DOHH2 (cell line): Measurements from ENCODE around the gene NEURL1.

Experiments
- H3F3A ChIP-seq: fragments of 200-600 bp; sonication (generic), shearing (Covaris generic); 2 replicates; pipeline ENCODE4 v1.6.0; 2016; ENCODE audit warnings: antibody characterized with exemption, mild to moderate bottlenecking; ENCODE audit not compliant: control insufficient read depth, insufficient read depth
- H3K27ac ChIP-seq: fragments of 200-600 bp; sonication (generic); 2 replicates; pipeline ENCODE4 v1.5.1; 2014; ENCODE audit warnings: low read depth, mild to moderate bottlenecking, low read length, moderate library complexity
- H3K27me3 ChIP-seq: fragments of 200-600 bp; sonication (generic); 2 replicates; pipeline ENCODE4 v1.6.1; 2014; ENCODE audit warnings: mild to moderate bottlenecking, low read length, mixed read lengths; ENCODE audit not compliant: control insufficient read depth
- H3K36me3 ChIP-seq: fragments of 200-600 bp; sonication (generic); 2 replicates; pipeline ENCODE4 v1.6.1; 2014; ENCODE audit warnings: mild to moderate bottlenecking, low read length, moderate library complexity, mixed read lengths; ENCODE audit not compliant: control insufficient read depth
- H3K4me1 ChIP-seq: fragments of 200-600 bp; sonication (generic); 2 replicates; pipeline ENCODE4 v1.6.1; 2014; ENCODE audit warnings: mild to moderate bottlenecking, low read length, mixed read lengths; ENCODE audit not compliant: control insufficient read depth
- H3K4me2 ChIP-seq: fragments of 200-600 bp; sonication (generic); 2 replicates; pipeline ENCODE4 v1.6.0; 2014; ENCODE audit warnings: mild to moderate bottlenecking, low read length, moderate library complexity
- H3K4me3 ChIP-seq: fragments of 200-600 bp; sonication (generic); 2 replicates; pipeline ENCODE4 v1.5.1; 2014; ENCODE audit warnings: mild to moderate bottlenecking, low read length, mixed read lengths
- H3K79me2 ChIP-seq: fragments of 200-600 bp; sonication (generic); 2 replicates; pipeline ENCODE4 v1.6.1; 2014; ENCODE audit warnings: mild to moderate bottlenecking, low read length, mixed read lengths; ENCODE audit not compliant: control insufficient read depth
- H3K9me2 ChIP-seq: fragments of 200-600 bp; sonication (generic); replicated peaks from 2 replicates; pipeline ENCODE4 v1.6.1; 2014; ENCODE audit warnings: mild to moderate bottlenecking, low read length, mixed read lengths; ENCODE audit not compliant: control insufficient read depth
- H3K9me3 ChIP-seq: fragments of 200-600 bp; sonication (generic); 2 replicates; pipeline ENCODE4 v1.6.1; 2014; ENCODE audit warnings: antibody characterized with exemption, low read length, mixed read lengths; ENCODE audit not compliant: control insufficient read depth, insufficient read depth
- H4K20me1 ChIP-seq: fragments of 200-600 bp; sonication (generic); 2 replicates; pipeline ENCODE4 v1.6.0; 2014; ENCODE audit warnings: low read depth, mild to moderate bottlenecking, antibody characterized with exemption, low read length, moderate library complexity; ENCODE audit not compliant: control insufficient read depth, insufficient read depth
- CTCF ChIP-seq: fragments of 200-600 bp; sonication (generic); IDR thresholded peaks from one replicate; pipeline ENCODE4 v1.5.1; 2014; ENCODE audit warnings: antibody characterized with exemption, mild to moderate bottlenecking, low read depth, low read length; ENCODE audit not compliant: poor library complexity, severe bottlenecking
- EZH2phosphoT487 ChIP-seq: fragments of 200-600 bp; sonication (generic); IDR thresholded peaks from 2 replicates; pipeline ENCODE4 v1.6.1; 2017; ENCODE audit warnings: borderline replicate concordance, mild to moderate bottlenecking, antibody characterized with exemption, low read length, moderate library complexity, mixed read lengths

Gene NEURL1

GRCh38 chr10:103633846-103634245 is 140.3 kb downstream of the NEURL1 start:
- no peaks in the 10 kb centered on the region for H3K9me2 ChIP-seq
- TF ChIP-seq CTCF (no peak), EZH2phosphoT487 (no peak)
- no peak overlapping the region for H3K27ac ChIP-seq
- no peaks in the 10 kb centered on the region for H3K27me3 ChIP-seq
- H4K20me1 ChIP-seq: no peaks in the 10 kb centered on the region
- H3K4me1 ChIP-seq: no peaks in the 10 kb centered on the region
- no peaks in the 10 kb centered on the region for H3F3A ChIP-seq
- no peaks in the 10 kb centered on the region for H3K36me3 ChIP-seq
- no peak overlapping the region for H3K4me2 ChIP-seq
- H3K9me3 ChIP-seq: no peaks in the 10 kb centered on the region
- no peaks in the 10 kb centered on the region for H3K79me2 ChIP-seq
- H3K4me3 ChIP-seq: no peak overlapping the region

GRCh38 chr10:103635580-103635979 is 142.1 kb downstream of the NEURL1 start:
- TF ChIP-seq CTCF (no peak), EZH2phosphoT487 (no peak)
- Histone ChIP-seq H3K27me3 (no peaks in the 10 kb centered on the region), H3K4me2 (no peak overlapping the region), H3K36me3 (no peaks in the 10 kb centered on the region), H3K4me3 (no peak overlapping the region), H3K27ac (no peak overlapping the region), H3K79me2 (no peaks in the 10 kb centered on the region), H3K4me1 (no peaks in the 10 kb centered on the region), H3K9me2 (no peaks in the 10 kb centered on the region), H3F3A (no peaks in the 10 kb centered on the region), H3K9me3 (no peaks in the 10 kb centered on the region), H4K20me1 (no peaks in the 10 kb centered on the region)

GRCh38 chr10:103636492-103636891 is 143.0 kb downstream of the NEURL1 start:
- TF ChIP-seq CTCF (no peak), EZH2phosphoT487 (no peak)
- Histone ChIP-seq H3K4me1 (no peaks in the 10 kb centered on the region), H4K20me1 (no peaks in the 10 kb centered on the region), H3K36me3 (no peaks in the 10 kb centered on the region), H3K9me2 (no peaks in the 10 kb centered on the region), H3F3A (no peaks in the 10 kb centered on the region), H3K4me3 (no peak overlapping the region), H3K4me2 (no peak overlapping the region), H3K27ac (no peak overlapping the region), H3K79me2 (no peaks in the 10 kb centered on the region), H3K9me3 (no peaks in the 10 kb centered on the region), H3K27me3 (no peaks in the 10 kb centered on the region)

- no peaks in the 10 kb centered on the region for H3K9me3 ChIP-seq
- H3K4me3 ChIP-seq: no peak overlapping the region
- no peaks in the 10 kb centered on the region for H3K4me1 ChIP-seq
- no peaks in the 10 kb centered on the region for H3F3A ChIP-seq
- no peak overlapping the region for H3K4me2 ChIP-seq
- H3K79me2 ChIP-seq: no peaks in the 10 kb centered on the region
- TF ChIP-seq EZH2phosphoT487 (no peak), CTCF (no peak)
- H3K36me3 ChIP-seq: no peaks in the 10 kb centered on the region
- H3K27me3 ChIP-seq: no peaks in the 10 kb centered on the region
- H4K20me1 ChIP-seq: no peaks in the 10 kb centered on the region
- no peaks in the 10 kb centered on the region for H3K9me2 ChIP-seq
- no peak overlapping the region for H3K27ac ChIP-seq
These were observed 143.5 kb downstream of the NEURL1 start for GRCh38 chr10:103637011-103637410.
